Measurements from ENCODE around the gene CAVIN3.

GRCh38 chr11:6305297-6305696 is 15.0 kb downstream of the CAVIN3 start:
- TF ChIP-seq CREM (IDR thresholded peaks at IDR 0.05; ENCODE audit: low read depth): no peak
- TF ChIP-seq EP300 (IDR thresholded peaks at IDR 0.05; ENCODE audit: borderline replicate concordance in 1 of 2, control insufficient read depth in 1 of 2, low read depth in 2 of 2, low read length in 2 of 2): no peak
- TF ChIP-seq POLR2A (IDR thresholded peaks at IDR 0.05; ENCODE audit: low read depth, low read length): no peak
- TF ChIP-seq BCL3 (IDR thresholded peaks at IDR 0.05; ENCODE audit: borderline replicate concordance, insufficient read depth, low read depth, low read length, poor library complexity, severe bottlenecking): no peak
- no peak for TF ChIP-seq CTCF (IDR thresholded peaks at IDR 0.05 in 2 of 3, conservative IDR thresholded peaks at IDR 0.05 in 1 of 3; ENCODE audit: control insufficient read depth in 2 of 3, extremely low read depth in 1 of 3, insufficient read depth in 1 of 3, low read depth in 3 of 3, low read length in 3 of 3)
- no peak for TF ChIP-seq EZH2 (IDR thresholded peaks at IDR 0.05; ENCODE audit: borderline replicate concordance, control insufficient read depth, low read depth, low read length)
- no peak for TF ChIP-seq ZNF217 (IDR thresholded peaks at IDR 0.05)
- TF ChIP-seq CREB1 (IDR thresholded peaks at IDR 0.05; ENCODE audit: low read depth): no peak
- no peak for TF ChIP-seq POLR2AphosphoS5 (IDR thresholded peaks at IDR 0.05; ENCODE audit: low read length)
